WTC11 (cell line): ENCODE measurements around the gene ATP10D.

Experiments
- TP53 ChIP-seq: sonication (generic); formaldehyde crosslinking; IDR thresholded peaks from 2 replicates; pipeline ENCODE4 v1.8.1; 2023; ENCODE audit warnings: mild to moderate bottlenecking, missing genetic modification reagents
- TF ChIP-seq, protein P1 (sequence below): fragments of 200-600 bp; IDR thresholded peaks from 2 replicates; pipeline ENCODE4 v1.8.0; 2022; ENCODE audit warnings: antibody characterized with exemption

GRCh38 chr4:47534772-47535171 is 49.7 kb downstream of the ATP10D start:
- TF ChIP-seq TP53 (CRISPR knock-in tag) = no peak
- TF ChIP-seq, protein P1, sequence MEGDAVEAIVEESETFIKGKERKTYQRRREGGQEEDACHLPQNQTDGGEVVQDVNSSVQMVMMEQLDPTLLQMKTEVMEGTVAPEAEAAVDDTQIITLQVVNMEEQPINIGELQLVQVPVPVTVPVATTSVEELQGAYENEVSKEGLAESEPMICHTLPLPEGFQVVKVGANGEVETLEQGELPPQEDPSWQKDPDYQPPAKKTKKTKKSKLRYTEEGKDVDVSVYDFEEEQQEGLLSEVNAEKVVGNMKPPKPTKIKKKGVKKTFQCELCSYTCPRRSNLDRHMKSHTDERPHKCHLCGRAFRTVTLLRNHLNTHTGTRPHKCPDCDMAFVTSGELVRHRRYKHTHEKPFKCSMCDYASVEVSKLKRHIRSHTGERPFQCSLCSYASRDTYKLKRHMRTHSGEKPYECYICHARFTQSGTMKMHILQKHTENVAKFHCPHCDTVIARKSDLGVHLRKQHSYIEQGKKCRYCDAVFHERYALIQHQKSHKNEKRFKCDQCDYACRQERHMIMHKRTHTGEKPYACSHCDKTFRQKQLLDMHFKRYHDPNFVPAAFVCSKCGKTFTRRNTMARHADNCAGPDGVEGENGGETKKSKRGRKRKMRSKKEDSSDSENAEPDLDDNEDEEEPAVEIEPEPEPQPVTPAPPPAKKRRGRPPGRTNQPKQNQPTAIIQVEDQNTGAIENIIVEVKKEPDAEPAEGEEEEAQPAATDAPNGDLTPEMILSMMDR = no peak
